Heart left ventricle (tissue), 13 donors: ENCODE data around the gene DNAJC11.

ENCODE experiments used
- CTCF ChIP-seq, 12 donors: fragments of 200-600 bp; sonication (generic) in 4 of 12; IDR thresholded peaks; one replicate each; pipeline versions ENCODE4 v1.5.0 to v1.8.0; 2018 to 2022; ENCODE audit warnings: antibody characterized with exemption in 12 of 12, mild to moderate bottlenecking in 5 of 12
- POLR2A ChIP-seq, 2 donors: fragments of 450-650 bp; IDR thresholded peaks; one replicate each; pipeline ENCODE4 v1.6.1; 2017; ENCODE audit warnings: antibody characterized with exemption in 2 of 2, mild to moderate bottlenecking in 2 of 2, moderate library complexity in 2 of 2
- donor health status: ischemic (EF 13 %, LVEDD 7.1; RV severe dilation, severe dysfunction).
- donor health status: DM: no; HTN: yes; CAD: no.
- donor health status: DM: no; HTN: no; CAD: no.
- donor health status: ischemic (EF 25% LVEDD 6.9; RV normal size, moderate dysfunction).
- donor health status: ischemic (EF 25% LVEDD 5.7; RV mildly dilated, moderate dysfunction).
- donor health status: ischemic (EF 35%, LVEDD 5.7; RV mildly dilated, moderate dysfunction).
- donor health status: nonischemic (EF 11% LVEDD 7.7; RV severe dilation, severe dysfunction).
- donor health status: DM: yes; HTN: yes; CAD: no.
- donor health status: PGD.
- donor health status: ischemic (EF 29% LVEDD 5.4; RV normal size, mild dysfunction).
- donor health status: nonischemic (EF 23%, LVEDD 6.1; RV moderate dilation, normal function).

GRCh38 chr1:6695868-6696267 is 5.7 kb downstream of the DNAJC11 start:
- TF ChIP-seq CTCF (IDR thresholded peaks at IDR 0.05), result no peak
- TF ChIP-seq POLR2A (IDR thresholded peaks at IDR 0.05), result no peak
